SK-N-MC (cell line): Measurements from ENCODE around the gene OR10H3.
A peak's percentile ranks its signal among the peaks of the same experiment; 100 is the strongest.

Experiments
- DNase-seq: peaks from one replicate; pipeline ENCODE4 v3.0.0-alpha.2; 2011; ENCODE audit warnings: low read depth, low spot score
- H3K27ac ChIP-seq: fragments of 200-600 bp; sonication (generic); 2 replicates; pipeline ENCODE4 v1.5.1; 2016; ENCODE audit warnings: mixed run types
- H3K36me3 ChIP-seq: fragments of 200-600 bp; sonication (generic); 2 replicates; pipeline ENCODE4 v1.6.1; 2017; ENCODE audit warnings: antibody characterized with exemption, low read length, mixed read lengths; ENCODE audit not compliant: insufficient read depth
- H3K4me3 ChIP-seq: fragments of 200-600 bp; sonication (generic); 2 replicates; pipeline ENCODE4 v1.5.1; 2016
- H3K9ac ChIP-seq: fragments of 200-600 bp; sonication (generic); 2 replicates; pipeline ENCODE4 v1.8.0; 2017; ENCODE audit warnings: mixed run types, mixed read lengths; ENCODE audit not compliant: insufficient read length
- H3K9me3 ChIP-seq: fragments of 200-600 bp; sonication (generic); 2 replicates; pipeline ENCODE4 v1.6.1; 2017; ENCODE audit warnings: low read depth, mild to moderate bottlenecking, antibody characterized with exemption, low read length, moderate library complexity, mixed read lengths
- EZH2 ChIP-seq: fragments of 200-600 bp; sonication (generic); IDR thresholded peaks from one replicate; pipeline ENCODE4 v1.6.1; 2017; ENCODE audit warnings: antibody characterized with exemption
- FOXP2 ChIP-seq: optimal IDR thresholded peaks from 2 replicates; pipeline ENCODE3; 2011; ENCODE audit warnings: mild to moderate bottlenecking, moderate library complexity; ENCODE audit not compliant: insufficient read depth; ENCODE audit errors: extremely low read length, control extremely low read depth
- POLR2AphosphoS5 ChIP-seq: IDR thresholded peaks from 2 replicates; pipeline ENCODE4 v1.6.1; 2012; ENCODE audit warnings: mild to moderate bottlenecking, low read depth, low read length, borderline replicate concordance

OR10H3 gene

GRCh38 chr19:15737722-15738121 is at the start of gene OR10H3:
TSS of gene OR10H3 (plus strand) at chr19:15737985. CDS start at chr19:15741393, 3,408 bp downstream.
- no peak within 1 kb of the TSS for H3K4me3 ChIP-seq
- no peak within 1 kb of the TSS for H3K9ac ChIP-seq
- no peaks in the 10 kb centered on the region for H3K9me3 ChIP-seq
- H3K27ac ChIP-seq = no peak within 1 kb of the TSS
- TF ChIP-seq EZH2 = no peak
- no peaks in the 10 kb centered on the region for H3K36me3 ChIP-seq
- no peak for DNase-seq

- TF ChIP-seq EZH2 (no peak), POLR2AphosphoS5 (no peak), FOXP2 (no peak)
- DNase-seq = no peak
- Histone ChIP-seq H3K9me3 (no peaks in the 10 kb centered on the region), H3K36me3 (no peaks in the 10 kb centered on the region), H3K27ac (no peak overlapping the region), H3K4me3 (no peak overlapping the region), H3K9ac (no peak overlapping the region)
Measured at GRCh38 chr19:15696654-15697194, 41.1 kb upstream of the OR10H3 start.

- DNase-seq = no peak
- H3K4me3 ChIP-seq = no peak overlapping the region
- no peak for TF ChIP-seq FOXP2
- no peak for TF ChIP-seq POLR2AphosphoS5
- no peak for TF ChIP-seq EZH2
- no peak overlapping the region for H3K9ac ChIP-seq
- H3K27ac ChIP-seq = no peak overlapping the region
- H3K36me3 ChIP-seq = no peaks in the 10 kb centered on the region
- no peaks in the 10 kb centered on the region for H3K9me3 ChIP-seq
Measured at GRCh38 chr19:15701757-15702533, 35.8 kb upstream of the OR10H3 start.

GRCh38 chr19:15702534-15702930 is 35.3 kb upstream of the OR10H3 start:
- no peaks in the 10 kb centered on the region for H3K9me3 ChIP-seq
- DNase-seq = peak; percentile 32

GRCh38 chr19:15714638-15715037 is 23.1 kb upstream of the OR10H3 start:
- no peak overlapping the region for H3K9ac ChIP-seq
- no peak overlapping the region for H3K27ac ChIP-seq
- no peaks in the 10 kb centered on the region for H3K36me3 ChIP-seq
- no peak for DNase-seq
- H3K4me3 ChIP-seq = no peak overlapping the region
- TF ChIP-seq FOXP2 (no peak), EZH2 (no peak), POLR2AphosphoS5 (no peak)
- H3K9me3 ChIP-seq = no peaks in the 10 kb centered on the region

More at GRCh38 chr19:15702534-15702930, 35.3 kb upstream of the OR10H3 start:
- no peak overlapping the region for H3K4me3 ChIP-seq
- no peak overlapping the region for H3K27ac ChIP-seq
- H3K9ac ChIP-seq = no peak overlapping the region
- no peaks in the 10 kb centered on the region for H3K36me3 ChIP-seq
- TF ChIP-seq POLR2AphosphoS5 (no peak), EZH2 (no peak), FOXP2 (no peak)

GRCh38 chr19:15715642-15716041 is 22.1 kb upstream of the OR10H3 start:
- TF ChIP-seq EZH2 = no peak
- TF ChIP-seq POLR2AphosphoS5 = no peak
- TF ChIP-seq FOXP2 = no peak
- Histone ChIP-seq H3K4me3 (no peak overlapping the region), H3K27ac (no peak overlapping the region), H3K36me3 (no peaks in the 10 kb centered on the region), H3K9me3 (no peaks in the 10 kb centered on the region), H3K9ac (no peak overlapping the region)
- DNase-seq = no peak

- DNase-seq = no peak
- H3K36me3 ChIP-seq = no peaks in the 10 kb centered on the region
- no peaks in the 10 kb centered on the region for H3K9me3 ChIP-seq
- TF ChIP-seq POLR2AphosphoS5 = no peak
- TF ChIP-seq EZH2 = no peak
- no peak for TF ChIP-seq FOXP2
- H3K27ac ChIP-seq = no peak overlapping the region
- H3K4me3 ChIP-seq = no peak overlapping the region
- no peak overlapping the region for H3K9ac ChIP-seq
Measured at GRCh38 chr19:15717809-15718208, 20.0 kb upstream of the OR10H3 start.

GRCh38 chr19:15721268-15721667 is 16.5 kb upstream of the OR10H3 start:
- H3K36me3 ChIP-seq = no peaks in the 10 kb centered on the region
- no peak overlapping the region for H3K27ac ChIP-seq
- no peak for DNase-seq
- no peak overlapping the region for H3K9ac ChIP-seq
- H3K4me3 ChIP-seq = no peak overlapping the region
- no peaks in the 10 kb centered on the region for H3K9me3 ChIP-seq
- no peak for TF ChIP-seq FOXP2
- TF ChIP-seq EZH2 = no peak
- no peak for TF ChIP-seq POLR2AphosphoS5

GRCh38 chr19:15722956-15723355 is 14.8 kb upstream of the OR10H3 start:
- no peaks in the 10 kb centered on the region for H3K9me3 ChIP-seq
- no peak overlapping the region for H3K9ac ChIP-seq
- no peak overlapping the region for H3K27ac ChIP-seq
- TF ChIP-seq EZH2 (no peak), POLR2AphosphoS5 (no peak), FOXP2 (no peak)
- DNase-seq = no peak
- H3K4me3 ChIP-seq = no peak overlapping the region
- H3K36me3 ChIP-seq = no peaks in the 10 kb centered on the region
